GM12878 (cell line): ENCODE results near the gene CARM1. TPM values are rescaled to one million over a fixed set of nuclear protein-coding genes. Genes with fewer than 3 reads are reported as not detected.

Source experiments
- ATAC-seq: fragments of 200-7000 bp; cut with Tn5 transposase; 3 replicates; pipeline ENCODE4 v1.9.1; 2020; ENCODE audit warnings: mild to moderate bottlenecking, moderate library complexity
- BruUV-seq: library from RNA; stranded (reverse); fragments of 400-500 nt; replicated peaks from 2 replicates; lab custom pipeline; 2021; lab: Mats Ljungman, UMichigan
- CTCF ChIA-PET: fragments of 300-600 bp; sonication (Branson Sonifier 250); formaldehyde crosslinking; extraction: SDS; loops from one replicate; lab custom pipeline; 2021; ENCODE audit warnings: inconsistent platforms; lab: Yijun Ruan, JAX
- POLR2A ChIA-PET: fragments of 350-600 bp; formaldehyde crosslinking; extraction: SDS; loops from one replicate; lab custom pipeline; 2021; ENCODE audit warnings: inconsistent platforms; lab: Charles Lee
- RAD21 ChIA-PET: fragments of 300-600 bp; sonication (Branson Sonifier 250); formaldehyde crosslinking; loops from one replicate; lab custom pipeline; 2023; ENCODE audit warnings: antibody characterized with exemption; ENCODE audit not compliant: unreplicated experiment; lab: Charles Lee
- SMC1A ChIA-PET: fragments of 300-600 bp; sonication (Branson Sonifier 250); formaldehyde crosslinking; loops from one replicate; lab custom pipeline; 2023; ENCODE audit not compliant: unreplicated experiment, uncharacterized antibody; lab: Charles Lee
- DNase-seq: peaks from one replicate; pipeline ENCODE4 v3.0.0-alpha.2; 2011; ENCODE audit warnings: low read depth, low spot score
- FAIRE-seq: peaks from 3 replicates; lab custom pipeline; 2011; peaks lifted over from hg19 to GRCh38; lab: Jason Lieb, UNC
- H2AFZ ChIP-seq: 2 replicates; pipeline ENCODE4 v1.6.0; 2011; ENCODE audit warnings: low read depth, low read length, control low read depth; ENCODE audit not compliant: control insufficient read depth
- H3K27ac ChIP-seq: 2 replicates; pipeline ENCODE4 v1.5.1; 2011; ENCODE audit warnings: control low read depth; ENCODE audit not compliant: control insufficient read depth, insufficient read depth
- H3K27me3 ChIP-seq, 2 experiments: replicated peaks in 1 of 2; 2 replicates each; pipeline versions ENCODE4 v1.6.0 to v1.6.1; 2011; ENCODE audit warnings: low read length in 1 of 2; ENCODE audit not compliant: control insufficient read depth in 2 of 2, insufficient read depth in 2 of 2
- H3K36me3 ChIP-seq, 2 experiments: 2 replicates each; pipeline ENCODE4 v1.5.1; 2011; ENCODE audit warnings: low read length in 1 of 2; ENCODE audit not compliant: control insufficient read depth in 2 of 2, insufficient read depth in 2 of 2
- H3K4me1 ChIP-seq: 2 replicates; pipeline ENCODE4 v1.6.1; 2011; ENCODE audit warnings: mild to moderate bottlenecking, low read length, moderate library complexity, mixed read lengths; ENCODE audit not compliant: control insufficient read depth, insufficient read depth
- H3K4me2 ChIP-seq: 2 replicates; pipeline ENCODE4 v1.6.0; 2011; ENCODE audit warnings: control low read depth; ENCODE audit not compliant: control insufficient read depth, insufficient read depth
- H3K4me3 ChIP-seq: fragments of 200-600 bp; sonication (generic); 2 replicates; pipeline ENCODE4 v1.5.1; 2016
- H3K79me2 ChIP-seq: 2 replicates; pipeline ENCODE4 v1.6.0; 2011; ENCODE audit warnings: low read length; ENCODE audit not compliant: control insufficient read depth, insufficient read depth
- H3K9ac ChIP-seq: 2 replicates; pipeline ENCODE4 v1.8.0; 2011; ENCODE audit warnings: low read length, control low read depth, mixed read lengths; ENCODE audit not compliant: control insufficient read depth, insufficient read depth
- H3K9me3 ChIP-seq: replicated peaks from 3 replicates; pipeline ENCODE4 v1.5.1; 2011; ENCODE audit warnings: mild to moderate bottlenecking, low read length; ENCODE audit not compliant: control insufficient read depth, insufficient read depth
- H4K20me1 ChIP-seq: 2 replicates; pipeline ENCODE4 v1.6.0; 2011; ENCODE audit not compliant: control insufficient read depth, insufficient read depth
- BACH1 ChIP-seq: fragments of 450-650 bp; IDR thresholded peaks from 2 replicates; pipeline ENCODE4 v1.6.1; 2017; ENCODE audit warnings: mild to moderate bottlenecking, borderline replicate concordance
- BHLHE40 ChIP-seq, 2 experiments: fragments of 450-650 bp in 1 of 2; IDR thresholded peaks; 2 replicates each; pipeline ENCODE4 v1.6.1; 2011 to 2017; ENCODE audit warnings: low read depth in 2 of 2, borderline replicate concordance in 1 of 2, improper control_type of control experiment in 1 of 2, low read length in 1 of 2, mild to moderate bottlenecking in 1 of 2
- CREB1 ChIP-seq: IDR thresholded peaks from 2 replicates; pipeline ENCODE4 v1.6.1; 2012; ENCODE audit warnings: low read depth, mild to moderate bottlenecking, inconsistent platforms
- DPF2 ChIP-seq: fragments of 450-650 bp; IDR thresholded peaks from 2 replicates; pipeline ENCODE4 v1.6.1; 2017; ENCODE audit warnings: mild to moderate bottlenecking
- ETV6 ChIP-seq, 2 experiments: fragments of 450-650 bp in 1 of 2; IDR thresholded peaks in 1 of 2; conservative IDR thresholded peaks in 1 of 2; 2 replicates each; pipeline ENCODE4 v1.6.1; 2014; ENCODE audit warnings: antibody characterized with exemption in 1 of 2, borderline replicate concordance in 1 of 2, low read depth in 1 of 2, mild to moderate bottlenecking in 1 of 2, moderate library complexity in 1 of 2
- GATAD2B ChIP-seq: fragments of 450-650 bp; conservative IDR thresholded peaks from 2 replicates; pipeline ENCODE4 v1.6.1; 2017; ENCODE audit warnings: low read depth, mild to moderate bottlenecking, moderate library complexity
- KAT2A ChIP-seq: conservative IDR thresholded peaks from 2 replicates; pipeline ENCODE4 v1.6.1; 2011; ENCODE audit warnings: low read depth, low read length; ENCODE audit not compliant: control insufficient read depth
- NR2F1 ChIP-seq: fragments of 450-650 bp; conservative IDR thresholded peaks from 2 replicates; pipeline ENCODE4 v1.6.1; 2017; ENCODE audit warnings: mild to moderate bottlenecking
- RB1 ChIP-seq: fragments of 450-650 bp; formaldehyde crosslinking; IDR thresholded peaks from 2 replicates; pipeline ENCODE4 v1.6.1; 2017; ENCODE audit warnings: mild to moderate bottlenecking, borderline replicate concordance
- YY1 ChIP-seq: IDR thresholded peaks from 2 replicates; pipeline ENCODE4 v1.6.1; 2011; ENCODE audit warnings: low read depth, mild to moderate bottlenecking, low read length
- ZNF217 ChIP-seq: fragments of 450-650 bp; IDR thresholded peaks from 2 replicates; pipeline ENCODE4 v1.6.1; 2017; ENCODE audit warnings: antibody characterized with exemption, mild to moderate bottlenecking
- whole genome bisulfite sequencing: methylation state at CpG from one replicate; pipeline ENCODE4 v1.1.6; 2016; ENCODE audit warnings: low lambda C conversion rate; ENCODE audit not compliant: insufficient replicate concordance, insufficient coverage; ENCODE audit errors: missing lambda C conversion rate; 5-methylcytosine and 5-hydroxymethylcytosine counted together
- in situ Hi-C: fragments of 300-500 bp; cut with MboI; formaldehyde crosslinking; loops from 9 replicates; pipeline ENCODE4 v1.14.3; 2018; ENCODE audit warnings: mixed read lengths
- intact Hi-C: fragments of 100-400 bp; cut with micrococcal nuclease; formaldehyde crosslinking; loops from one replicate; pipeline ENCODE4 v1.14.2; 2022; ENCODE audit not compliant: unreplicated experiment
- polyA plus RNA-seq, 11 experiments: library from polyadenylated mRNA; depleted of rRNA in 4 of 11; unstranded in 6 of 11; stranded (reverse) in 5 of 11; fragments of >200 nt; fragmentation: Nextera tagmentation in 4 of 11; fragmentation: Illumina TruSeq in 1 of 11; extraction: Ambion mirVana in 4 of 11; extraction: Trizol in 1 of 11; gene quantifications; 1 replicate in 1 of 11; 2 replicates in 10 of 11; pipeline versions ENCODE4 v1.2.1 to v1.2.3, GENCODE V29; 2011 to 2016; ENCODE audit warnings: inconsistent platforms in 2 of 11, missing spikeins in 2 of 11, low read depth in 1 of 11
- total RNA-seq, 4 experiments: library from RNA; depleted of rRNA in 3 of 4; stranded (reverse); fragments of >200 nt in 3 of 4; fragmentation: Illumina TruSeq in 1 of 4; extraction: Trizol in 1 of 4; gene quantifications; 2 replicates each; pipeline versions ENCODE4 v1.2.1 to v1.2.3, GENCODE V29; 2013 to 2021

Gene CARM1
- total and polyA plus RNA-seq, 10 of the 15 experiments (the other 5 are each of a cell fraction or from before 2014, with no cell fraction given): 0.45 to 116 (median 39.7) TPM

DNA sequence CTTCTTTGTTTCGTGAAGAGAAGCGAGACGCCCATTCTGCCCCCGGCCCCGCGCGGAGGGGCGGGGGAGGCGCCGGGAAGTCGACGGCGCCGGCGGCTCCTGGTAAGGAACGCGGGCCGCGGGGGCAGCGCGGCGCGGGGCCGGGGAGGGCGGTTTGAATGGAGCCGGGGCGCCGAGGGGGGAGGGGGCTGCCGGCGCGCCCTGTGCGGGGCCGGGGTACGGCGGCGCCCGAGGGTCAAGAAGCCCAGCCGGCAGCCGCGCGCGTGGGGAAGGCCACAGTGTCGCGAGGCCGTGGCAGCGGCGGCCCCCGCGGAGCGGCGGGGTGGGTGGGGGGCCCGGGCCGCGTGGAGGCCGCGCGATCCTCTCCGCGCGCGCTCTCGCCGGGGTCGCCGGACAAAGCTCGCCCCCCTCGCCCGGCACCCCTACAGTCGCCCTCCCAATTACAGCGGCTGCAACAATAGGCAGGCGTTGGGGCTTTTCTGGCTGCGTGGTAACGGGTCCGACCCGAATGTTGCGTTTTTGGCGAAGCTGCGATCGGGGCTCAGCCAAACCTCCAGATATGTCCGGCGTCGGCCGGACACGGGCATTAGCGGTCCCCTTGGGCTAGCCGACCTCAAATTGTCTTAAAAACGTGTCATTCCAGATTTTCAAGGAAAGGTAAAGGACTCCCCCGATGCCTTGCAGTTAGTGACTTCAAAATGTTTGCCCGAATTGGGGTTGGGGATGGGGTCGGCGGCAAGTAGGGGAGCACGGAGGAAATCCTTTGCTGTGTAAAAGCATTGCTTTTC is 89.9 kb downstream of the CARM1 start:
- H4K20me1 ChIP-seq: peaks cover 4% of the 10 kb centered on the region; the same call in 1 of the 2 replicates
- in situ Hi-C loops: no loop called here
- DNase-seq (no peak), FAIRE-seq (no peak), ATAC-seq (peak; percentile 3; the same call in 2 of the 3 replicates)
- CTCF ChIA-PET: interaction anchor here (0.6 to 0.8 kb wide), 3 partner anchors 18 to 89 kb away, joined by 3 to 4 read pairs (median 3); no protein-coding TSS in a partner anchor
- H3K4me3 ChIP-seq: peak overlapping the region; percentile 85
- H3K9me3 ChIP-seq: no peaks in the 10 kb centered on the region
- H3K4me2 ChIP-seq: peak overlapping the region; percentile 85; the same call in 1 of the 2 replicates
- POLR2A ChIA-PET: interaction anchor here (0.5 to 2.6 kb wide), 11 partner anchors 9 to 258 kb away, joined by 3 to 10 read pairs (median 3); no protein-coding TSS in a partner anchor
- SMC1A ChIA-PET: interaction anchor here (0.7 to 4.8 kb wide), 5 partner anchors 11 to 84 kb away, joined by 3 to 18 read pairs (median 3); no protein-coding TSS in a partner anchor
- peak overlapping the region; percentile 67 for H3K27ac ChIP-seq
- TF ChIP-seq DPF2: peak; percentile 62
- peak; percentile 22; the same call in 1 of the 2 replicates for TF ChIP-seq RB1
- peak in 1 of 2 experiments; percentile 26; a peak in 1 of 4 replicates for TF ChIP-seq BHLHE40 (IDR thresholded peaks at IDR 0.05; ENCODE audit: borderline replicate concordance in 1 of 2, low read depth in 2 of 2, low read length in 1 of 2)
- 0 out of 2 replicates have a peak, but pooled peaks have one; percentile 38 for TF ChIP-seq CREB1
- no peak for TF ChIP-seq KAT2A
- peak; percentile 34; the same call in 1 of the 2 replicates for TF ChIP-seq NR2F1
- 0 out of 2 replicates have a peak, but pooled peaks have one; percentile 22 for TF ChIP-seq ZNF217
- peak; percentile 14; the same call in 1 of the 2 replicates for TF ChIP-seq YY1
- TF ChIP-seq BACH1: peak; percentile 93
- TF ChIP-seq GATAD2B: peak; percentile 72
- TF ChIP-seq ETV6 (conservative IDR thresholded peaks at IDR 0.05 in 1 of 2, IDR thresholded peaks at IDR 0.05 in 1 of 2; ENCODE audit: borderline replicate concordance in 1 of 2, low read depth in 1 of 2): no peak
- H3K27me3 ChIP-seq: no peaks in the 10 kb centered on the region
- peak overlapping the region; percentile 83 for H3K9ac ChIP-seq
- intact Hi-C loops: loop anchor here (5.0 kb wide), 1 partner anchor 244 kb away; the partner anchor contains the start of gene DNM2
- WGBS: 4% methylated on average over 34 of the region's 92 CpGs
- peaks cover 61% of the 10 kb centered on the region for H3K79me2 ChIP-seq
- BruUV-seq: no TSS peak
- peaks cover 18% of the 10 kb centered on the region; the same call in 1 of the 2 replicates for H3K4me1 ChIP-seq
- no peaks in the 10 kb centered on the region for H3K36me3 ChIP-seq
- RAD21 ChIA-PET: interaction anchor here (0.9 to 2.4 kb wide), 6 partner anchors 12 to 244 kb away, joined by 3 to 19 read pairs (median 3); no protein-coding TSS in a partner anchor
- H2AFZ ChIP-seq: peak overlapping the region; percentile 9; the same call in 1 of the 2 replicates
